Uterus (tissue), 2 donors: ENCODE measurements around the gene SOCS1.

Experiments
- POLR2A ChIP-seq, 2 donors: fragments of 450-650 bp; IDR thresholded peaks; one replicate each; pipeline ENCODE4 v1.6.1; 2016; ENCODE audit warnings: antibody characterized with exemption in 2 of 2, mild to moderate bottlenecking in 1 of 2, moderate library complexity in 1 of 2
- TF ChIP-seq, protein P1 (sequence below), 4 experiments: fragments of 200-600 bp in 2 of 4; fragments of 450-650 bp in 2 of 4; sonication (generic) in 2 of 4; IDR thresholded peaks; one replicate each; pipeline ENCODE4 v1.5.1; 2016 to 2019; ENCODE audit warnings: antibody characterized with exemption in 4 of 4, mild to moderate bottlenecking in 2 of 4, moderate library complexity in 1 of 4

DNA sequence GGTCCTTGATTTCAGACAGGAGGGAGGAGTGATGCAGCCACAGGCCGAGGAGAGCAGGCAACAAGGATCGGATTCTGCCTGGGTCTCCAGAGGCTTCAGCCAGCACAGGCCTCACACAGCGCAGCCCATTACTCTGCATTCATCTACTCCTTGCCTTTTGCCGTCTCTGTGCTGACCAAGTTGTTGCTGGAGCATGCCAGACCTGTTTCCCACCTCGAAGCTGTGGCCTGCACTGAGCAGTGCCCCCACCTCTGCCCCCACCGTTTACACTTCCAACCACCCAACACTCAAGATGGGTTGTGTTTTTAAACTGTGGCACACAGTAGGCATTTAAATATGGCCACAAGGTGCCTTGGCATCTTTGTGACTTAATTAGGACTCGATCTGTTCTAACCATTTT, 19.0 kb upstream of the SOCS1 start:
- TF ChIP-seq, protein P1, sequence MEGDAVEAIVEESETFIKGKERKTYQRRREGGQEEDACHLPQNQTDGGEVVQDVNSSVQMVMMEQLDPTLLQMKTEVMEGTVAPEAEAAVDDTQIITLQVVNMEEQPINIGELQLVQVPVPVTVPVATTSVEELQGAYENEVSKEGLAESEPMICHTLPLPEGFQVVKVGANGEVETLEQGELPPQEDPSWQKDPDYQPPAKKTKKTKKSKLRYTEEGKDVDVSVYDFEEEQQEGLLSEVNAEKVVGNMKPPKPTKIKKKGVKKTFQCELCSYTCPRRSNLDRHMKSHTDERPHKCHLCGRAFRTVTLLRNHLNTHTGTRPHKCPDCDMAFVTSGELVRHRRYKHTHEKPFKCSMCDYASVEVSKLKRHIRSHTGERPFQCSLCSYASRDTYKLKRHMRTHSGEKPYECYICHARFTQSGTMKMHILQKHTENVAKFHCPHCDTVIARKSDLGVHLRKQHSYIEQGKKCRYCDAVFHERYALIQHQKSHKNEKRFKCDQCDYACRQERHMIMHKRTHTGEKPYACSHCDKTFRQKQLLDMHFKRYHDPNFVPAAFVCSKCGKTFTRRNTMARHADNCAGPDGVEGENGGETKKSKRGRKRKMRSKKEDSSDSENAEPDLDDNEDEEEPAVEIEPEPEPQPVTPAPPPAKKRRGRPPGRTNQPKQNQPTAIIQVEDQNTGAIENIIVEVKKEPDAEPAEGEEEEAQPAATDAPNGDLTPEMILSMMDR (IDR thresholded peaks at IDR 0.05), result no peak
- no peak for TF ChIP-seq POLR2A (IDR thresholded peaks at IDR 0.05)
